Lower lobe of right lung (tissue), 2 donors: Measurements from ENCODE around the gene CDC14C. TPM values are rescaled to one million over a fixed set of nuclear protein-coding genes. Genes with fewer than 3 reads are reported as not detected.

Source experiments
- ATAC-seq, 2 donors: fragments of 200-7000 bp; cut with Tn5 transposase; one replicate each; pipeline ENCODE4 v1.9.1; 2020 to 2022; ENCODE audit warnings: mild to moderate bottlenecking in 2 of 2, moderate library complexity in 2 of 2
- DNase-seq: peaks from one replicate; pipeline ENCODE4 v3.0.0-alpha.2; 2020
- H3K27ac ChIP-seq: fragments of 200-600 bp; one replicate; pipeline ENCODE4 v1.8.0; 2022
- H3K27me3 ChIP-seq: fragments of 200-600 bp; one replicate; pipeline ENCODE4 v1.8.0; 2022; ENCODE audit warnings: low read depth
- H3K36me3 ChIP-seq: fragments of 200-600 bp; one replicate; pipeline ENCODE4 v1.8.0; 2022; ENCODE audit warnings: mild to moderate bottlenecking
- H3K4me1 ChIP-seq: fragments of 200-600 bp; one replicate; pipeline ENCODE4 v1.8.0; 2022
- H3K4me3 ChIP-seq: fragments of 200-600 bp; one replicate; pipeline ENCODE4 v1.8.0; 2022; ENCODE audit warnings: mild to moderate bottlenecking
- H3K9me3 ChIP-seq: fragments of 200-600 bp; one replicate; pipeline ENCODE4 v1.8.0; 2022
- CTCF ChIP-seq: fragments of 200-600 bp; IDR thresholded peaks from one replicate; pipeline ENCODE4 v1.8.0; 2022; ENCODE audit warnings: antibody characterized with exemption, mild to moderate bottlenecking
- intact Hi-C: fragments of 100-400 bp; cut with DNase I; formaldehyde crosslinking; loops from one replicate; pipeline ENCODE4 v1.11.0; 2022
- total RNA-seq: library from RNA; stranded (reverse); fragmentation: NEBNext Ultra II Directional; extraction: Animal tissue kit (Norgen Biotek cat#: 25700); gene quantifications from one replicate; pipeline ENCODE4 v1.2.1, GENCODE V29; 2021
- donor health status: DM: no; HTN: yes; CAD: no; lungs with severe emphysema.

CDC14C gene
- total RNA-seq, 1 donor from 2014 or later = not detected

DNA sequence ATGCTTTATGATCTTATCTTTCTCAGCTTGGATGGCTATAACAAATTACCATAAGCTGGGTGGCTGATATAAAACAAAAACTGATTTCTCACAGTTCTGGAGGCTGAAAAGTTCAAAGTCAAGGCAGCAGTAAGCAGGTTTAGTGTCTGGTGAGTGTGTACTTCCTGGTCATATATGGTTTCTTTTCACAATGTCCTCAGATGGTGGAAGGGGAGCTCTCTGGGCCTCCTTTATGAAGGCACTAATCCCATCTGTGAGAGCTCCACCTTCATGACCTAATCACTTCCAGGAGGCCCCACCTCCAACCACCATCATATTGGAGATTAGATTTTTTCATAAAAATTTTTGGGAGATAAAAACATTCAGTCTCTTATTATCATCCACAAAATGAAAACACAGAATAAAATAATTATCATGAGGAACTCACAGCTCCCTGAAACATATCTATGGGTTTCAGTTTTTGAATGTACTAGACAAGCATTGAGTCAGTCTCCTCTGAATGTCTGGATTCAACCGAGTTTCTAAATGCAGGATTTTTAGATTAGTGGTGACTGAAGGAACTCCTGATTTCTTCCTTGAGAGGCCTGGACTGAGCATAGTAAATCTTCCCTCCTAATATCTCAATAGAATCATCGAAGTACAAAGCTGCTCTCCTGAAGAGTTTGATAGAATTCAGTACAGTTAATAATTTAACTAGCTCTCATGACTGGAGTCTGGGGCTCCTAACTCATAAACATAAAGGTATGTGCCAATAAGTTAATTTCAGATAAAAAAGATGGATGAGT, 8.0 kb downstream of the CDC14C start:
- Histone ChIP-seq H3K9me3 (no peaks in the 10 kb centered on the region), H3K36me3 (no peaks in the 10 kb centered on the region), H3K4me3 (no peak overlapping the region), H3K27me3 (no peaks in the 10 kb centered on the region), H3K4me1 (no peaks in the 10 kb centered on the region), H3K27ac (no peak overlapping the region)
- DNase-seq (no peak), ATAC-seq (no peak)
- TF ChIP-seq CTCF = no peak
- intact Hi-C loops = no loop called here

GRCh38 chr7:48933549-48934085, 9.3 kb downstream of the CDC14C start:
- Histone ChIP-seq H3K36me3 (no peaks in the 10 kb centered on the region), H3K27ac (no peak overlapping the region)
- intact Hi-C loops = no loop called here

DNA sequence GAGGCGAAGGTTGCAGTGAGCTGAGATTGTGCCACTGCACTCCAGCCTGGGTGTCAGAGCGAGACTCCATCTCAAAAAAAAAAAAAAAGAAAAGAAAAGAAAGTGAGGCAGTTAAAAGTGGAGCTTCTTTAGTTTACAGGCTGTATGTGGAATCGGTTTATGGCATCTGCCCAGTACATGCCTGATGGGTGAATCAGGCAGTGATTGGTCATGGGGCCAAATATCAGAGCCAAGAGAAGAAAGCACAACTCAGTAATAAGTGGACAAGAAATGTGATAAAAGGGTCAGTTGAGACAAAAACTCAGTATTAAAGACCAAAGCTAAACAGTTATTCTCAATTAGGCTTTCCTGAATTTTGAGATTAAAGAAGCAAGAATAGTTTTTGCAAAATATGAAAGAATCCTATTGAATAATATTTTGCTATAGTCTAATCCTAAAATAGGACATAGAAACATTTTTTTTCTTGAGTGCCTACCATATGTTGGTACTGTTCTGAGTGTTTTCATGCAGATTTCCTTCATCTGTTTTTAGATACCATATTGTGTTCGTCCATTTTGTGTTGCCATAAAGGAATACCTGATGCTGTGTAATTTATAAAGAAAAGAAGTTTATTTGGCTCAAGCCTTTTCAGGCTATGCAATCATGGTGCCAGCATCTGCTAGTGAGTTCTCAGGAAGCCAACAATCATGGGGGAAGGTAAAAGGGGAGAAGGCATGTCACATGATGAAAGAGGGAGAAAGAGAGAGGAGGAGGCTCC, 14.4 kb downstream of the CDC14C start:
- Histone ChIP-seq H3K27me3 (no peaks in the 10 kb centered on the region), H3K4me1 (no peaks in the 10 kb centered on the region), H3K4me3 (no peak overlapping the region), H3K9me3 (no peaks in the 10 kb centered on the region), H3K36me3 (no peaks in the 10 kb centered on the region), H3K27ac (no peak overlapping the region)
- no peak for ATAC-seq
- TF ChIP-seq CTCF = no peak
- DNase-seq = no peak
- intact Hi-C loops = no loop called here

More at GRCh38 chr7:48933549-48934085, 9.3 kb downstream of the CDC14C start:
- TF ChIP-seq CTCF = no peak
- DNase-seq = no peak
- no peak overlapping the region for H3K4me3 ChIP-seq
- H3K27me3 ChIP-seq = no peaks in the 10 kb centered on the region
- ATAC-seq = no peak
- no peaks in the 10 kb centered on the region for H3K4me1 ChIP-seq
- no peaks in the 10 kb centered on the region for H3K9me3 ChIP-seq

DNA sequence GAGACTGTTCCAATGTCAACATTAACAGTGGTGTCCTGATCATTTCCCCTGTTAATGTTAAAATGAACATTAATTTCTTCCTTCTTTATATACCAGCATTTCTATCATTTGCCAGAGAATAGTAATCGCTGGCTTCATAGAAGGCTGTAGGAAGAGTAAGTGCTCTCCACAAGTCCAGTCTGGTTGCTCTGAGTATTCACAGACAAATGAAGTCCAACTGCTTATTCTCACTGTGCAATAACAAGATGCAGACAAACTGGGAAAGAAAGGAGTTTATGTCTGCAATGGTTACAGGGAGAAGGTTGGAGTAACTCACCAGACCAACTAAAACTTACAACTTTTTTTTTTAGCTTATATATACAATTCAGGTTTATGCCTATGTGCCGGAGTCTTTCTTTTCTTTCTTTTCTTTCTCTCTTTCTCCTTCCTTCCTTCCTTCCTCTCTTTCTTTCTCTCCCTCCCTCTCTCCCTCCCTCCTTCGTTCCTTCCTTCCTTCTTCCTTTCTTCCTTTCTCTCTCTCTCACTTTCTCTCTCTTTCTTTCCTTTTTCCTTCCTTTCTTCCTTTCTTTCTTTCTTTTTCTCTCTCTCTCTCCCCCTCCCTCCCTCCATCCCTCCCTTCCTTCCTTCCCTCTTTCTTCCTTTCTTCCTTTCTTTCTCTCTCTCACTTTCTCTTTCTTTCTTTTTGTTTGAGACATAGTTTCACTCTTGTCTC, 19.1 kb downstream of the CDC14C start:
- TF ChIP-seq CTCF = no peak
- Histone ChIP-seq H3K27me3 (no peaks in the 10 kb centered on the region), H3K4me1 (no peaks in the 10 kb centered on the region), H3K4me3 (no peak overlapping the region), H3K9me3 (no peaks in the 10 kb centered on the region), H3K36me3 (no peaks in the 10 kb centered on the region), H3K27ac (no peak overlapping the region)
- no peak for DNase-seq
- ATAC-seq = no peak
- intact Hi-C loops = no loop called here

GRCh38 chr7:48955916-48956315, 31.6 kb downstream of the CDC14C start:
- Histone ChIP-seq H3K4me3 (no peak overlapping the region), H3K27ac (no peak overlapping the region), H3K36me3 (no peaks in the 10 kb centered on the region), H3K4me1 (no peaks in the 10 kb centered on the region), H3K9me3 (no peaks in the 10 kb centered on the region), H3K27me3 (no peaks in the 10 kb centered on the region)
- no peak for ATAC-seq
- TF ChIP-seq CTCF = no peak
- DNase-seq = no peak
- intact Hi-C loops = no loop called here
